Small intestine (tissue), 7 donors: ENCODE data around the gene ISM1. TPM values are rescaled to one million over a fixed set of nuclear protein-coding genes. Genes with fewer than 3 reads are reported as not detected.

Source experiments
- DNase-seq, 2 donors: peaks; one replicate each; pipeline versions ENCODE4 v3.0.0 to v3.0.0-alpha.2; 2013
- FAIRE-seq: peaks from 2 replicates; lab custom pipeline; 2012; peaks lifted over from hg19 to GRCh38; lab: Jason Lieb, UNC
- H3K27ac ChIP-seq, 3 donors: one replicate each; pipeline ENCODE4 v1.5.1; 2013; ENCODE audit warnings: low read length in 2 of 3, mild to moderate bottlenecking in 2 of 3, control low read depth in 1 of 3, inconsistent platforms in 1 of 3, low read depth in 1 of 3, moderate library complexity in 1 of 3
- H3K27me3 ChIP-seq, 3 donors: one replicate each; pipeline ENCODE4 v1.6.1; 2013; ENCODE audit warnings: low read length in 3 of 3, inconsistent platforms in 1 of 3; ENCODE audit not compliant: control insufficient read depth in 3 of 3, insufficient read depth in 3 of 3
- H3K36me3 ChIP-seq, 3 donors: one replicate each; pipeline ENCODE4 v1.6.1; 2013; ENCODE audit warnings: low read length in 3 of 3, inconsistent platforms in 1 of 3, low read depth in 1 of 3, mild to moderate bottlenecking in 1 of 3, moderate library complexity in 1 of 3; ENCODE audit not compliant: control insufficient read depth in 3 of 3, insufficient read depth in 2 of 3
- H3K4me1 ChIP-seq, 3 donors: one replicate each; pipeline ENCODE4 v1.6.1; 2013; ENCODE audit warnings: low read length in 2 of 3, inconsistent platforms in 1 of 3, low read depth in 1 of 3, mild to moderate bottlenecking in 1 of 3, moderate library complexity in 1 of 3; ENCODE audit not compliant: control insufficient read depth in 3 of 3, insufficient read depth in 2 of 3
- H3K4me3 ChIP-seq, 3 donors: one replicate each; pipeline ENCODE4 v1.5.1; 2013; ENCODE audit warnings: low read length in 3 of 3, control low read depth in 1 of 3, inconsistent platforms in 1 of 3, low read depth in 1 of 3, mild to moderate bottlenecking in 1 of 3, moderate library complexity in 1 of 3
- H3K9me3 ChIP-seq, 2 donors: one replicate each; pipeline ENCODE4 v1.6.1; 2013; ENCODE audit warnings: low read depth in 1 of 2, low read length in 1 of 2; ENCODE audit not compliant: control insufficient read depth in 2 of 2, insufficient read depth in 1 of 2
- WGBS, 3 donors: extraction: QIAGEN DNeasy Blood & Tissue Kit; methylation state at CpG; one replicate each; pipeline ENCODE4 v1.1.7; 2013; 5-methylcytosine and 5-hydroxymethylcytosine counted together
- polyA plus RNA-seq, 4 donors: library from polyadenylated mRNA; stranded (reverse) in 3 of 4; unstranded in 1 of 4; fragments of 200-250 nt in 3 of 4; fragments of 120-200 nt in 1 of 4; gene quantifications; one replicate each; pipeline versions ENCODE4 v1.2.1 to v1.2.3, GENCODE V29; 2013
- donor health status: healthy with polysubstance abuse.
- donor health status: control.
- donor health status: control.
- donor health status: Bipolar disorder and iron deficiency.
- donor health status: healthy.

The ISM1 gene
- polyA plus RNA-seq, 4 donors: 0.45 to 0.62 TPM; not detected in 2

DNA sequence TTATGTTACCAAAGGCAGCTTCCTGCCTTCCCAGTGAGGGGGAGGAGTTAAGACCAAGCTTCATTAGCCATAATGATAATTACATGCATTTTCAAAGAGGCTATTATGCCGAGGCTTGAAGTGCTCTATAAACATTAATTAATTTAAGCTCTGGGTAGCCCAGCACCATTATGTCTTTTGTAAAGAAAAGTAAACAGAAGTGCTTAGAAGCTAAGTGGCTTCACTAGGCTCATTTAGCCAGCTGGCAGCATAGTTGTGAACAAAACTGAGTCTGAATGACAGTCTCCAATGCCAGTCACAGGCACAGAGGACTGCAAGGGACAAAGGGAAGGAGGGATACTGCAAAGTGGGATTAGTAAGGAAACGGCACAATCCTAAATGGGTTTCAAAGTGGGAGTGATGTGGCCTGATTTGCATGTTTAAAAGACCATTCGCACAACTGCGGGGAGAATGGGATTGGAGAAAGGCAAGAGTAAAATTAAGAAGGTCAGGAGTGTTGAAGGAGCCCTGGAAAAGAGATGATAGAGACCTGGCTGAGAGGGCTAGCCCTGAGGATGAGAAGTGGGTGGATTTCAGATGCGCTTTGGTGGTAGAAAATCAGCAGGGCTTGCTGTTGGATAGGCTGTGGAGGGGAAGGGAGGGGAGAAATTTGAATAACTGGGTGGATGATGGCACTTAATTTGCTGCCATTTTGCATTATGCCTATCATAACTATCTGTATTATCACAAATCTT, 20.1 kb upstream of the ISM1 start:
- Histone ChIP-seq H3K4me1 (no peaks in the 10 kb centered on the region), H3K27me3 (no peaks in the 10 kb centered on the region), H3K27ac (no peak overlapping the region), H3K9me3 (no peaks in the 10 kb centered on the region), H3K36me3 (no peaks in the 10 kb centered on the region), H3K4me3 (no peak overlapping the region)
- FAIRE-seq (no peak), DNase-seq (no peak)
- WGBS, 3 donors: 55 to 60% (median 60%) methylated on average over 5 of the region's 5 CpGs

- Histone ChIP-seq H3K9me3 (no peaks in the 10 kb centered on the region), H3K36me3 (no peaks in the 10 kb centered on the region), H3K4me3 (no peak overlapping the region), H3K27ac (no peak overlapping the region), H3K27me3 (no peaks in the 10 kb centered on the region), H3K4me1 (no peaks in the 10 kb centered on the region)
- 61 to 73% (median 68%) methylated on average over 6 of the region's 6 CpGs for WGBS, 3 donors
- DNase-seq (no peak), FAIRE-seq (no peak)
Observed at GRCh38 chr20:13202565-13202964, 18.5 kb upstream of the ISM1 start.

GRCh38 chr20:13205425-13205824, 15.6 kb upstream of the ISM1 start:
- Histone ChIP-seq H3K27ac (no peak overlapping the region), H3K4me3 (no peak overlapping the region), H3K27me3 (no peaks in the 10 kb centered on the region), H3K4me1 (no peaks in the 10 kb centered on the region), H3K9me3 (no peaks in the 10 kb centered on the region), H3K36me3 (no peaks in the 10 kb centered on the region)
- 68 to 84% (median 79%) methylated on average over 4 of the region's 4 CpGs for WGBS, 3 donors
- DNase-seq (no peak), FAIRE-seq (no peak)

GRCh38 chr20:13205848-13206434, 15.1 kb upstream of the ISM1 start:
- FAIRE-seq (no peak), DNase-seq (no peak)
- no peaks in the 10 kb centered on the region for H3K4me1 ChIP-seq
- H3K27me3 ChIP-seq: no peaks in the 10 kb centered on the region
- no peak overlapping the region for H3K4me3 ChIP-seq
- 68 to 76% (median 69%) methylated on average over 5 of the region's 5 CpGs for WGBS, 3 donors
- H3K9me3 ChIP-seq: no peaks in the 10 kb centered on the region
- H3K27ac ChIP-seq: no peak overlapping the region
- no peaks in the 10 kb centered on the region for H3K36me3 ChIP-seq

- DNase-seq (no peak), FAIRE-seq (no peak)
- Histone ChIP-seq H3K9me3 (no peaks in the 10 kb centered on the region), H3K36me3 (no peaks in the 10 kb centered on the region), H3K4me3 (no peak overlapping the region), H3K27me3 (no peaks in the 10 kb centered on the region), H3K4me1 (no peaks in the 10 kb centered on the region), H3K27ac (no peak overlapping the region)
- WGBS, 3 donors: 91 to 96% (median 92%) methylated on average over 2 of the region's 2 CpGs
Observed at GRCh38 chr20:13207016-13207415, 14.1 kb upstream of the ISM1 start.

DNA sequence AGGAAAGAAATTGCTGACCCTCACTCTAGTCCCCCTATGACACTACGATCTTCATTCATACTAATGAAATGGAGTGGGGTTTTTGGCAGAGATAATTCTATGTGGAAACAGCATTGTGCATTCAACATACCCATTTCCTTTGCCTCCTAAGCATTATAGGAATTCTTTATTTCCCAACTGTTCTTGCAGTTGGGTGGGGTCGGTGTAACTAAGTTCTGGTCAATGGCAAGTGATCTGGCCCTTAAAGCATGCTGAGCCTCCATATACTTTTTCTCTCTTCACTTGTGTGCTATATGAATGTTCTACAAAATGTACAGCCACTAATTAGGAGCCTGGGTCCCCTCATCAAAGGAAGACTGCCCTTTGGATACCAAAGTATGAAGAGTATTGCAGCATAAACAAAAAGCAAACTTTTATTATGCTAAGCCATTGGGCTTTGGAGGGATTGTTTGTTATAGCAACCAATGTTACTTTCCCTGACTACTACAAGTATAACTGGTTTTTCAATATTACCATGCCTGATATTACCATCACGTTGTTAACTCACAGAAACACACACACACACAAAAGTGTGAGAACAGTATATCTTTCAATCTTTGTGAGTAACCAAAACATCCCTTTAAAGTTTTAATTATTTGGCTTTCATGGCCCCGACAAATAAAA, 9.0 kb upstream of the ISM1 start:
- FAIRE-seq: no peak
- Histone ChIP-seq H3K9me3 (no peaks in the 10 kb centered on the region), H3K27me3 (peaks cover 0 to 19% (median 0%) of the 10 kb centered on the region in 3 donors), H3K36me3 (no peaks in the 10 kb centered on the region), H3K27ac (no peak overlapping the region), H3K4me1 (no peaks in the 10 kb centered on the region), H3K4me3 (no peak overlapping the region)
- no peak for DNase-seq
- 46 to 72% (median 63%) methylated on average over 4 of the region's 4 CpGs for WGBS, 3 donors

DNA sequence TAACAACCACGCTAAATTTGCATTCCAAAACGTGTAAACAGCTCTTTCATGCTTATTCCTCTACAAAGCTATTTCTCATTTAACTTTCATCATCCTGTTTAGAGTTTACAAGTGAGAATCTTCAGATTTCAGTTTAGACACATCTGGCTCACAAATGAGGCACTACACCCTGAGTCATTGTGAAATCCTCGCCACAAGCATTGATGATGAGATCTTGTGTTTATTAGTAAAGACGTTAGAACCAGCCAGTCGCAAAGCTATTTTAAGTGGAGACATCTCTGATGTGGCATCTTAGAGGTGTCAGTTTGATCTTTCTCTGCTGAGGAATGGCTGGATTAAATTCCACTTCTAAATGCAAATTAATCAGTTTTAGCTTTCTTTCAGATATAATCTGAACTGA, 8.3 kb upstream of the ISM1 start:
- H3K4me3 ChIP-seq: no peak overlapping the region
- no peak for DNase-seq
- H3K9me3 ChIP-seq: no peaks in the 10 kb centered on the region
- WGBS, 3 donors: 53 to 72% (median 61%) methylated on average over 5 of the region's 5 CpGs
- no peak overlapping the region for H3K27ac ChIP-seq
- FAIRE-seq: no peak
- no peaks in the 10 kb centered on the region for H3K36me3 ChIP-seq
- H3K27me3 ChIP-seq: peaks cover 0 to 20% (median 0%) of the 10 kb centered on the region in 3 donors
- no peaks in the 10 kb centered on the region for H3K4me1 ChIP-seq

GRCh38 chr20:13213335-13213734, 7.7 kb upstream of the ISM1 start:
- Histone ChIP-seq H3K9me3 (no peaks in the 10 kb centered on the region), H3K36me3 (no peaks in the 10 kb centered on the region), H3K4me3 (no peak overlapping the region), H3K27me3 (peaks cover 0 to 26% (median 0%) of the 10 kb centered on the region in 3 donors), H3K27ac (no peak overlapping the region), H3K4me1 (no peaks in the 10 kb centered on the region)
- DNase-seq (no peak), FAIRE-seq (no peak)
- WGBS, 3 donors: 88 to 89% (median 88%) methylated on average over 1 of the region's 1 CpG
